Esophagus muscularis mucosa (tissue), 4 donors: ENCODE data around the gene MT1B. TPM values are rescaled to one million over a fixed set of nuclear protein-coding genes. Genes with fewer than 3 reads are reported as not detected.

ENCODE experiments used
- DNase-seq: peaks from one replicate; pipeline ENCODE4 v3.0.0-alpha.2; 2017; ENCODE audit errors: extremely low spot score
- H3K27ac ChIP-seq, 4 donors: fragments of 200-600 bp; sonication (generic); replicated peaks in 1 of 4; 1 replicate in 3 of 4; 2 replicates in 1 of 4; pipeline ENCODE4 v1.5.1; 2016 to 2019; ENCODE audit warnings: mild to moderate bottlenecking in 1 of 4
- H3K27me3 ChIP-seq, 4 donors: fragments of 200-600 bp; sonication (generic); one replicate each; pipeline versions ENCODE4 v1.5.1 to v1.6.0; 2016 to 2019
- H3K36me3 ChIP-seq, 4 donors: fragments of 200-600 bp; sonication (generic); one replicate each; pipeline ENCODE4 v1.5.1; 2016 to 2019
- H3K4me1 ChIP-seq, 4 donors: fragments of 200-600 bp; sonication (generic); one replicate each; pipeline ENCODE4 v1.5.1; 2016 to 2019
- H3K4me3 ChIP-seq, 4 donors: fragments of 200-600 bp; sonication (generic); 1 replicate in 2 of 4; 2 replicates in 2 of 4; pipeline ENCODE4 v1.5.1; 2016 to 2019; ENCODE audit warnings: mild to moderate bottlenecking in 4 of 4, moderate library complexity in 1 of 4
- H3K9me3 ChIP-seq, 4 donors: fragments of 200-600 bp; sonication (generic); 1 replicate in 3 of 4; 2 replicates in 1 of 4; pipeline ENCODE4 v1.5.1; 2016 to 2019
- CTCF ChIP-seq, 3 experiments: fragments of 200-600 bp in 2 of 3; fragments of 450-650 bp in 1 of 3; sonication (generic) in 2 of 3; IDR thresholded peaks; one replicate each; pipeline ENCODE4 v1.5.1; 2017 to 2019; ENCODE audit warnings: antibody characterized with exemption in 3 of 3, mild to moderate bottlenecking in 2 of 3, moderate library complexity in 1 of 3
- EP300 ChIP-seq: sonication (generic); formaldehyde crosslinking; IDR thresholded peaks from one replicate; pipeline ENCODE4 v1.6.1; 2017; ENCODE audit warnings: antibody characterized with exemption
- POLR2A ChIP-seq: fragments of 450-650 bp; IDR thresholded peaks from one replicate; pipeline ENCODE4 v1.6.1; 2017; ENCODE audit warnings: antibody characterized with exemption, moderate library complexity, mild to moderate bottlenecking, low read depth
- POLR2AphosphoS5 ChIP-seq, 2 donors: sonication (generic); formaldehyde crosslinking; IDR thresholded peaks; one replicate each; pipeline ENCODE4 v1.6.1; 2017; ENCODE audit warnings: antibody characterized with exemption in 2 of 2
- WGBS: methylation state at CpG from one replicate; pipeline ENCODE4 v1.1.5; 2018; 5-methylcytosine and 5-hydroxymethylcytosine counted together
- intact Hi-C: fragments of 100-400 bp; cut with DNase I; formaldehyde crosslinking; loops from one replicate; pipeline ENCODE4 v1.15.1; 2023
- total RNA-seq, 4 donors: library from RNA; depleted of rRNA; stranded (reverse); fragments of >200 nt; gene quantifications; one replicate each; pipeline versions ENCODE4 v1.1.0 to v1.2.1, GENCODE V29; 2016

Gene MT1B
- total RNA-seq, 4 donors from 2014 or later: not detected

- WGBS: 5% methylated on average over 43 of the region's 62 CpGs
- H3K27ac ChIP-seq: peak within 1 kb of the TSS; percentile 88 to 94 (median 92)
- H3K36me3 ChIP-seq: no peaks in the 10 kb centered on the region
- peak; percentile 85 to 99 for TF ChIP-seq POLR2AphosphoS5 (IDR thresholded peaks at IDR 0.05)
- TF ChIP-seq POLR2A: peak; percentile 92
- peak; percentile 92 for TF ChIP-seq EP300
- TF ChIP-seq CTCF (IDR thresholded peaks at IDR 0.05): no peak
- no peak for DNase-seq
- intact Hi-C loops: loop anchor here (2.0 to 10.0 kb wide), 2 partner anchors 17 to 201 kb away; partner anchors contain the start of genes AMFR and MT2A
- H3K4me1 ChIP-seq: peaks cover 20 to 40% (median 30%) of the 10 kb centered on the region in 4 donors
- no peaks in the 10 kb centered on the region for H3K9me3 ChIP-seq
- peak within 1 kb of the TSS; percentile 61 to 78 (median 72) for H3K4me3 ChIP-seq
- H3K27me3 ChIP-seq: no peaks in the 10 kb centered on the region
Measured at GRCh38 chr16:56625140-56625942, 26.3 kb upstream of the MT1B start, which contains the start of gene MT1E. Gene MT1E, plus strand, starts transcription at chr16:56625781. Its CDS starts 71 bp downstream, at chr16:56625852.

- intact Hi-C loops: loop anchor here (2.0 to 10.0 kb wide), 2 partner anchors 17 to 201 kb away; partner anchors contain the start of genes AMFR and MT2A
- 34% methylated on average over 11 of the region's 16 CpGs for WGBS
- H3K4me3 ChIP-seq: peak overlapping the region; percentile 61 to 78 (median 72)
- no peaks in the 10 kb centered on the region for H3K9me3 ChIP-seq
- H3K27me3 ChIP-seq: no peaks in the 10 kb centered on the region
- peaks cover 20 to 39% (median 30%) of the 10 kb centered on the region in 4 donors for H3K4me1 ChIP-seq
- H3K27ac ChIP-seq: peak overlapping the region; percentile 88 to 94 (median 92)
- no peak for DNase-seq
- TF ChIP-seq CTCF (IDR thresholded peaks at IDR 0.05): no peak
- no peak for TF ChIP-seq EP300
- peak in 1 of 2 donors; percentile 67 for TF ChIP-seq POLR2AphosphoS5 (IDR thresholded peaks at IDR 0.05)
- no peak for TF ChIP-seq POLR2A
- H3K36me3 ChIP-seq: no peaks in the 10 kb centered on the region
Measured at GRCh38 chr16:56625943-56626654, 25.6 kb upstream of the MT1B start.

- peak overlapping the region; percentile 88 to 94 (median 92) for H3K27ac ChIP-seq
- H3K36me3 ChIP-seq: no peaks in the 10 kb centered on the region
- peaks cover 20 to 41% (median 31%) of the 10 kb centered on the region in 4 donors for H3K4me1 ChIP-seq
- no peaks in the 10 kb centered on the region for H3K9me3 ChIP-seq
- H3K27me3 ChIP-seq: no peaks in the 10 kb centered on the region
- TF ChIP-seq POLR2AphosphoS5 (IDR thresholded peaks at IDR 0.05) (no peak), CTCF (IDR thresholded peaks at IDR 0.05) (no peak), POLR2A (no peak), EP300 (no peak)
- H3K4me3 ChIP-seq: peak overlapping the region; percentile 61 to 78 (median 72)
- intact Hi-C loops: loop anchor here (10.0 kb wide), 1 partner anchor 202 kb away; the partner anchor contains the start of gene AMFR
- no peak for DNase-seq
- 57% methylated on average over 6 of the region's 7 CpGs for WGBS
Measured at GRCh38 chr16:56626685-56627084, 25.0 kb upstream of the MT1B start.

GRCh38 chr16:56628486-56629350 is 23.0 kb upstream of the MT1B start:
- Histone ChIP-seq H3K4me3 (no peak overlapping the region), H3K27ac (peak overlapping the region in 3 of 4 donors; percentile 38 to 94 (median 92)), H3K9me3 (no peaks in the 10 kb centered on the region), H3K36me3 (no peaks in the 10 kb centered on the region), H3K4me1 (peaks cover 16 to 57% (median 47%) of the 10 kb centered on the region in 4 donors), H3K27me3 (peaks cover 0 to 16% (median 0%) of the 10 kb centered on the region in 4 donors)
- WGBS: 78% methylated on average over 9 of the region's 9 CpGs
- TF ChIP-seq CTCF (IDR thresholded peaks at IDR 0.05): no peak
- TF ChIP-seq EP300: no peak
- TF ChIP-seq POLR2AphosphoS5 (IDR thresholded peaks at IDR 0.05): no peak
- TF ChIP-seq POLR2A: no peak
- intact Hi-C loops: loop anchor here (10.0 kb wide), 1 partner anchor 204 kb away; the partner anchor contains the start of gene AMFR
- DNase-seq: no peak
